H1 (cell line): Measurements from ENCODE around the gene CUEDC1. TPM values are rescaled to one million over a fixed set of nuclear protein-coding genes. Genes with fewer than 3 reads are reported as not detected.
A peak's percentile ranks its signal among the peaks of the same experiment; 100 is the strongest.

ENCODE experiments used
- CTCF ChIA-PET: fragments of 300-600 bp; sonication (Branson Sonifier 250); formaldehyde crosslinking; loops from one replicate; lab custom pipeline; 2021; ENCODE audit not compliant: partially characterized antibody; lab: Charles Lee
- POLR2A ChIA-PET: fragments of 300-600 bp; sonication (Branson Sonifier 250); formaldehyde crosslinking; loops from one replicate; lab custom pipeline; 2021; ENCODE audit warnings: inconsistent platforms; ENCODE audit not compliant: partially characterized antibody; lab: Charles Lee
- DNase-seq, 2 experiments: peaks; one replicate each; pipeline versions ENCODE4 v3.0.0 to v3.0.0-alpha.2; 2010 to 2022; ENCODE audit warnings: low spot score in 2 of 2, low read depth in 1 of 2, mixed read lengths in 1 of 2
- FAIRE-seq: peaks from 2 replicates; lab custom pipeline; 2011; peaks lifted over from hg19 to GRCh38; lab: Jason Lieb, UNC
- H2AFZ ChIP-seq: 2 replicates; pipeline ENCODE4 v1.8.1; 2012; ENCODE audit warnings: low read length, inconsistent platforms
- H2AK5ac ChIP-seq: 2 replicates; pipeline ENCODE4 v1.6.1; 2013; ENCODE audit warnings: low read depth, low read length
- H2BK120ac ChIP-seq: replicated peaks from 2 replicates; pipeline ENCODE3; 2013; ENCODE audit warnings: low read depth, low read length, inconsistent platforms
- H2BK12ac ChIP-seq: 2 replicates; pipeline ENCODE4 v1.6.1; 2013; ENCODE audit warnings: low read depth, low read length
- H2BK15ac ChIP-seq: 2 replicates; pipeline ENCODE4 v1.6.1; 2013; ENCODE audit warnings: low read length
- H2BK20ac ChIP-seq: 2 replicates; pipeline ENCODE4 v1.6.1; 2013; ENCODE audit warnings: low read length
- H2BK5ac ChIP-seq: 2 replicates; pipeline ENCODE4 v1.6.1; 2013; ENCODE audit warnings: low read depth, low read length
- H3K14ac ChIP-seq: 2 replicates; pipeline ENCODE4 v1.6.1; 2013; ENCODE audit warnings: inconsistent platforms; ENCODE audit not compliant: insufficient read length
- H3K18ac ChIP-seq: 2 replicates; pipeline ENCODE4 v1.6.1; 2013; ENCODE audit warnings: low read length; ENCODE audit errors: extremely low read depth
- H3K23ac ChIP-seq: 2 replicates; pipeline ENCODE4 v1.6.1; 2013; ENCODE audit warnings: inconsistent platforms; ENCODE audit not compliant: insufficient read length
- H3K23me2 ChIP-seq: 2 replicates; pipeline ENCODE4 v1.6.1; 2013; ENCODE audit warnings: low read depth, low read length
- H3K27ac ChIP-seq: 2 replicates; pipeline ENCODE4 v1.6.1; 2011; ENCODE audit warnings: low read depth, low read length, inconsistent platforms
- H3K27me3 ChIP-seq, 4 experiments: replicated peaks in 1 of 4; 1 replicate in 1 of 4; 2 replicates in 3 of 4; pipeline versions ENCODE4 v1.6.1 to v1.8.1; 2011 to 2013; ENCODE audit warnings: low read length in 3 of 4, mild to moderate bottlenecking in 3 of 4, inconsistent platforms in 2 of 4, mixed read lengths in 2 of 4, moderate library complexity in 1 of 4; ENCODE audit not compliant: control insufficient read depth in 3 of 4, insufficient read depth in 3 of 4; ENCODE audit errors: extremely low read depth in 1 of 4
- H3K36me3 ChIP-seq, 4 experiments: 2 replicates each; pipeline versions ENCODE4 v1.6.1 to v1.8.1; 2011 to 2013; ENCODE audit warnings: mild to moderate bottlenecking in 4 of 4, low read length in 3 of 4, moderate library complexity in 2 of 4, control low read depth in 1 of 4, inconsistent platforms in 1 of 4; ENCODE audit not compliant: insufficient read depth in 4 of 4, control insufficient read depth in 2 of 4
- H3K4ac ChIP-seq: replicated peaks from 2 replicates; pipeline ENCODE3; 2013; ENCODE audit warnings: low read length, low read depth, mixed read lengths, inconsistent platforms; ENCODE audit not compliant: insufficient read length
- H3K4me1 ChIP-seq, 4 experiments: replicated peaks in 1 of 4; 1 replicate in 1 of 4; 2 replicates in 3 of 4; pipeline versions ENCODE4 v1.6.1 to v1.8.1; 2011 to 2013; ENCODE audit warnings: low read length in 3 of 4, inconsistent platforms in 2 of 4, mixed read lengths in 1 of 4; ENCODE audit not compliant: insufficient read depth in 4 of 4, control insufficient read depth in 3 of 4
- H3K4me2 ChIP-seq, 2 experiments: 2 replicates each; pipeline versions ENCODE4 v1.6.1 to v1.8.1; 2011 to 2013; ENCODE audit warnings: low read depth in 2 of 2, low read length in 2 of 2, control low read depth in 1 of 2, inconsistent platforms in 1 of 2, mild to moderate bottlenecking in 1 of 2; ENCODE audit not compliant: insufficient read depth in 1 of 2
- H3K4me3 ChIP-seq, 4 experiments: fragments of 200-600, 300-600 bp in 1 of 4; sonication (generic), shearing (Covaris generic), sonication (Bioruptor Twin) in 1 of 4; 2 replicates each; pipeline versions ENCODE4 v1.5.1 to v1.8.1; 2011 to 2016; ENCODE audit warnings: low read length in 4 of 4, low read depth in 3 of 4, control low read depth in 2 of 4, inconsistent platforms in 2 of 4, mild to moderate bottlenecking in 2 of 4, mixed read lengths in 1 of 4, moderate library complexity in 1 of 4; ENCODE audit not compliant: insufficient read depth in 2 of 4; ENCODE audit errors: extremely low read depth in 1 of 4
- H3K56ac ChIP-seq: replicated peaks from 2 replicates; pipeline ENCODE3; 2013; ENCODE audit warnings: low read depth, mild to moderate bottlenecking, mixed read lengths, low read length, inconsistent platforms; ENCODE audit not compliant: insufficient read length
- H3K79me1 ChIP-seq: 2 replicates; pipeline ENCODE4 v1.6.1; 2013; ENCODE audit warnings: low read depth, low read length, control low read depth
- H3K79me2 ChIP-seq, 2 experiments: 2 replicates each; pipeline versions ENCODE4 v1.6.1 to v1.8.1; 2012 to 2013; ENCODE audit warnings: low read length in 2 of 2, mild to moderate bottlenecking in 2 of 2, inconsistent platforms in 1 of 2; ENCODE audit not compliant: insufficient read depth in 2 of 2, control insufficient read depth in 1 of 2
- H3K9ac ChIP-seq, 4 experiments: replicated peaks in 1 of 4; 1 replicate in 1 of 4; 2 replicates in 3 of 4; pipeline versions ENCODE4 v1.6.1 to v1.8.1; 2011 to 2013; ENCODE audit warnings: low read depth in 3 of 4, low read length in 3 of 4, control low read depth in 2 of 4, mild to moderate bottlenecking in 2 of 4, moderate library complexity in 2 of 4, inconsistent platforms in 1 of 4; ENCODE audit errors: extremely low read depth in 1 of 4
- H3K9me3 ChIP-seq, 2 experiments: 2 replicates each; pipeline versions ENCODE4 v1.6.1 to v1.8.1; 2012 to 2013; ENCODE audit warnings: mild to moderate bottlenecking in 2 of 2, moderate library complexity in 2 of 2, control low read depth in 1 of 2, inconsistent platforms in 1 of 2, low read depth in 1 of 2, low read length in 1 of 2, mixed read lengths in 1 of 2; ENCODE audit not compliant: insufficient read depth in 2 of 2
- H4K20me1 ChIP-seq, 2 experiments: replicated peaks in 1 of 2; 2 replicates each; pipeline versions ENCODE3 to v1.8.1; 2011 to 2013; ENCODE audit warnings: inconsistent platforms in 2 of 2, low read length in 2 of 2, mild to moderate bottlenecking in 1 of 2; ENCODE audit not compliant: insufficient read depth in 2 of 2, control insufficient read depth in 1 of 2
- H4K5ac ChIP-seq: 2 replicates; pipeline ENCODE4 v1.6.1; 2013; ENCODE audit warnings: low read length, low read depth, mixed read lengths, inconsistent platforms; ENCODE audit not compliant: insufficient read length
- H4K8ac ChIP-seq: 2 replicates; pipeline ENCODE4 v1.8.0; 2013; ENCODE audit warnings: mild to moderate bottlenecking, moderate library complexity, low read length, inconsistent platforms; ENCODE audit not compliant: insufficient read depth; ENCODE audit errors: extremely low read depth
- H4K91ac ChIP-seq: replicated peaks from 2 replicates; pipeline ENCODE3; 2013; ENCODE audit warnings: low read length, mixed read lengths, inconsistent platforms; ENCODE audit not compliant: insufficient read length
- BRCA1 ChIP-seq: IDR thresholded peaks from 2 replicates; pipeline ENCODE4 v1.6.1; 2012; ENCODE audit warnings: low read depth, low read length, improper control_type of control experiment
- CREB1 ChIP-seq: IDR thresholded peaks from 2 replicates; pipeline ENCODE4 v1.6.1; 2012; ENCODE audit warnings: inconsistent platforms
- EZH2 ChIP-seq: fragments of 200-600 bp; sonication (generic); IDR thresholded peaks from 2 replicates; pipeline ENCODE4 v1.7.1; 2012; ENCODE audit warnings: low read depth, mild to moderate bottlenecking, moderate library complexity, low read length, inconsistent platforms; ENCODE audit not compliant: severe bottlenecking
- HDAC6 ChIP-seq: IDR thresholded peaks from one replicate; pipeline ENCODE4 v1.7.1; 2012; ENCODE audit warnings: low read depth, mild to moderate bottlenecking, inconsistent platforms, low read length, moderate library complexity
- KDM5A ChIP-seq: fragments of 200-600 bp; IDR thresholded peaks from 2 replicates; pipeline ENCODE4 v1.7.1; 2012; ENCODE audit warnings: mild to moderate bottlenecking, low read length, inconsistent platforms, mixed read lengths
- POLR2A ChIP-seq, 2 experiments: IDR thresholded peaks; 1 replicate in 1 of 2; 2 replicates in 1 of 2; pipeline ENCODE4 v1.6.1; 2011; ENCODE audit warnings: low read depth in 2 of 2, low read length in 2 of 2, mild to moderate bottlenecking in 2 of 2; ENCODE audit errors: control extremely low read depth in 1 of 2
- RAD21 ChIP-seq, 2 experiments: IDR thresholded peaks in 1 of 2; conservative IDR thresholded peaks in 1 of 2; 2 replicates each; pipeline ENCODE4 v1.6.1; 2011; ENCODE audit warnings: low read depth in 2 of 2, low read length in 2 of 2, improper control_type of control experiment in 1 of 2, inconsistent platforms in 1 of 2, mild to moderate bottlenecking in 1 of 2, moderate library complexity in 1 of 2
- RFX5 ChIP-seq: IDR thresholded peaks from 2 replicates; pipeline ENCODE4 v1.6.1; 2011; ENCODE audit warnings: low read depth, low read length, improper control_type of control experiment, borderline replicate concordance
- RXRA ChIP-seq: IDR thresholded peaks from 2 replicates; pipeline ENCODE4 v1.6.1; 2011; ENCODE audit warnings: low read depth, mild to moderate bottlenecking, low read length, moderate library complexity; ENCODE audit not compliant: insufficient read depth
- SP2 ChIP-seq: IDR thresholded peaks from 2 replicates; pipeline ENCODE4 v1.6.1; 2012; ENCODE audit warnings: mild to moderate bottlenecking, low read length, inconsistent platforms
- TCF12 ChIP-seq: IDR thresholded peaks from 2 replicates; pipeline ENCODE4 v1.6.1; 2011; ENCODE audit warnings: low read depth, mild to moderate bottlenecking, low read length
- YY1 ChIP-seq: IDR thresholded peaks from 2 replicates; pipeline ENCODE4 v1.6.1; 2011; ENCODE audit warnings: low read depth, mild to moderate bottlenecking, low read length
- WGBS, 2 experiments: shearing (Covaris generic) in 1 of 2; methylation state at CpG; one replicate each; pipeline versions ENCODE4 v1.1.6 to v1.1.7; 2013 to 2015; ENCODE audit warnings: low lambda C conversion rate in 2 of 2, mixed read lengths in 2 of 2, inconsistent platforms in 1 of 2, low coverage in 1 of 2, missing lambda C conversion rate in 1 of 2; ENCODE audit not compliant: insufficient replicate concordance in 2 of 2, insufficient coverage in 1 of 2, insufficient read length in 1 of 2; ENCODE audit errors: extremely low coverage in 1 of 2, missing lambda C conversion rate in 1 of 2; 5-methylcytosine and 5-hydroxymethylcytosine counted together
- polyA plus RNA-seq, 7 experiments: library from polyadenylated mRNA; depleted of rRNA in 3 of 7; stranded (reverse) in 5 of 7; unstranded in 2 of 7; fragments of >200 nt in 5 of 7; fragments of 200-250 nt in 2 of 7; gene quantifications; 1 replicate in 5 of 7; 2 replicates in 1 of 7; 4 replicates in 1 of 7; pipeline versions ENCODE4 v1.2.1 to v1.2.3, GENCODE V29; 2011 to 2013; ENCODE audit warnings: missing spikeins in 2 of 7, mixed read lengths in 2 of 7
- total RNA-seq: library from RNA; stranded (reverse); fragmentation: NEBNext Ultra II Directional; extraction: Animal tissue kit (Norgen Biotek cat#: 25700); gene quantifications from 2 replicates; pipeline ENCODE4 v1.2.1, GENCODE V29; 2021
- TF ChIP-seq, protein P1 (sequence below): IDR thresholded peaks from 2 replicates; pipeline ENCODE4 v1.6.1; 2012; ENCODE audit warnings: inconsistent platforms

CUEDC1 gene
- total and polyA plus RNA-seq, 2 of the 8 experiments (the other 6 are each of a cell fraction or from before 2014, with no cell fraction given) = 4.0 to 10.7 TPM

DNA sequence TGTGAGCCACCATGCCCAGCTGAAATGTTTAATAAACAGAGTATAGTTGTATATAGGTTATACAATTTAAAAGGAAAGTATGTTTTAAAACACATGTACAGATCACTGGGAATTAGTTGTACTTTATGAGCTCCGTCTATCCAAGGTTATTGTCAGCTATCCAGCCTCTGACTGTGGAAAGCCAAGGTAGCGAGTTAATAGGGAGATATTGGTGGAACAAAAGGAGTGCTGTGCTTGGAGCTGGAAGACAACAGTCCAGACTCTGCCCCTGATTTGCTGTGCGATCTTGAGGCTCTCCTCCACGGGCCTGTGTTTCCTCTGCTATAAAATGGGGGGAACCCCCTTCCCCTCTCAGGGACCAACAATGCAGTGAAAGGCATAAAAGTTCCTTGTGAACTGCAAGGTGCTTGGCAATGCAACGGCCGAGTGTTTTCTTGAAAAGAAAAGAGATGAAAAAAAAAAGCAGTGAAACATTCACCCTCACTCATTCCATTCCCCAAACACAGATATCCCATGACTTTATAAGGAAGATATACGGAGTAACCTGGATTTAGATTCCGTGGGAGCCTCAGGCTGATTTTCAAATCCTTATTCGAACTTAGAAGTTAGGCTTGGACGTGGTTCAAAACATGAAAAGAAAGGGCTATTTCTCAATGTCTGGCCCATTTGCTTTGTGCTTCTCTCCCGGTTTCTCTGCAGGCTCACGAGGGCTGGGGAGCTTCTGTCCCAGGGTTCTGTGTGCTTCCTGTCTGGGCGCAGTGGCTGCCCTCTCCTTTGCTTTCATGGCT is 34.1 kb downstream of the CUEDC1 start:
- no peak overlapping the region for H3K56ac ChIP-seq
- ChIA-PET CTCF (interaction anchor here (0.9 to 2.5 kb wide), 9 partner anchors 13 to 88 kb away, joined by 3 to 12 read pairs (median 3); partner anchors contain the start of gene CUEDC1), POLR2A (interaction anchor here (1.1 to 1.4 kb wide), 2 partner anchors 11 to 75 kb away, joined by 3 read pairs; no protein-coding TSS in a partner anchor)
- no peak overlapping the region for H3K23ac ChIP-seq
- no peak overlapping the region for H2BK12ac ChIP-seq
- no peak overlapping the region for H3K14ac ChIP-seq
- H2BK15ac ChIP-seq = no peak overlapping the region
- WGBS, 2 experiments = 84% methylated on average over 13 of the region's 13 CpGs; no CpG with 5 or more reads in 1 of the 2 experiments
- H3K4me1 ChIP-seq = peaks cover 1 to 14% (median 9%) of the 10 kb centered on the region in 4 experiments
- no peak overlapping the region for H2BK5ac ChIP-seq
- H3K9me3 ChIP-seq = no peaks in the 10 kb centered on the region
- H2BK20ac ChIP-seq = 0 out of 2 replicates have a peak overlapping the region, but pooled peaks have one; percentile 18
- H3K36me3 ChIP-seq = no peaks in the 10 kb centered on the region
- FAIRE-seq (no peak), DNase-seq (no peak)
- no peaks in the 10 kb centered on the region for H3K23me2 ChIP-seq
- H3K4ac ChIP-seq = no peak overlapping the region
- no peaks in the 10 kb centered on the region for H3K79me1 ChIP-seq
- H2AK5ac ChIP-seq = no peak overlapping the region
- no peak overlapping the region for H4K91ac ChIP-seq
- no peak overlapping the region for H2BK120ac ChIP-seq
- no peaks in the 10 kb centered on the region for H4K20me1 ChIP-seq
- H4K5ac ChIP-seq = no peak overlapping the region
- H4K8ac ChIP-seq = no peak overlapping the region
- no peak overlapping the region for H2AFZ ChIP-seq
- no peaks in the 10 kb centered on the region for H3K79me2 ChIP-seq
- no peak overlapping the region for H3K4me2 ChIP-seq
- H3K18ac ChIP-seq = no peak overlapping the region
- H3K4me3 ChIP-seq = no peak overlapping the region
- no peaks in the 10 kb centered on the region; a peak in 1 of 7 replicates for H3K27me3 ChIP-seq
- H3K9ac ChIP-seq = no peak overlapping the region
- no peak overlapping the region for H3K27ac ChIP-seq
- no peak for TF ChIP-seq POLR2A (IDR thresholded peaks at IDR 0.05; ENCODE audit: control extremely low read depth in 1 of 2, low read depth in 2 of 2, low read length in 2 of 2)
- no peak for TF ChIP-seq YY1
- no peak for TF ChIP-seq CREB1
- no peak for TF ChIP-seq TCF12
- TF ChIP-seq KDM5A = no peak
- no peak for TF ChIP-seq RFX5
- no peak for TF ChIP-seq RAD21 (IDR thresholded peaks at IDR 0.05 in 1 of 2, conservative IDR thresholded peaks at IDR 0.05 in 1 of 2; ENCODE audit: low read depth in 2 of 2, low read length in 2 of 2)
- no peak for TF ChIP-seq HDAC6
- TF ChIP-seq SP2 = no peak
- TF ChIP-seq RXRA = no peak
- no peak for TF ChIP-seq BRCA1
- TF ChIP-seq EZH2 = no peak
- TF ChIP-seq, protein P1, sequence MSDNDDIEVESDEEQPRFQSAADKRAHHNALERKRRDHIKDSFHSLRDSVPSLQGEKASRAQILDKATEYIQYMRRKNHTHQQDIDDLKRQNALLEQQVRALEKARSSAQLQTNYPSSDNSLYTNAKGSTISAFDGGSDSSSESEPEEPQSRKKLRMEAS = no peak
